ENCODE measurements around the gene KRTAP2-3. TPM values are rescaled to one million over a fixed set of nuclear protein-coding genes. Genes with fewer than 3 reads are reported as not detected.
"Not testable (repeated sequence)": the region's sequence is repeated elsewhere in the genome, so short reads cannot be mapped to it uniquely, and the experiment has no call there.

KRTAP2-3 gene, protein sequence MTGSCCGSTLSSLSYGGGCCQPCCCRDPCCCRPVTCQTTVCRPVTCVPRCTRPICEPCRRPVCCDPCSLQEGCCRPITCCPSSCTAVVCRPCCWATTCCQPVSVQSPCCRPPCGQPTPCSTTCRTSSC
- polyA plus RNA-seq (ENCODE audit: insufficient read length in 4 of 4) = not detected

- no peak for DNase-seq (ENCODE audit: low read depth in 4 of 4, low spot score in 3 of 4)
Observed at GRCh38 chr17:41060052-41060604, at the start of gene KRTAP2-3. Gene KRTAP2-3 (minus strand): TSS chr17:41060114. CDS start chr17:41060050, 64 bp downstream.

GRCh38 chr17:41108728-41109386, 48.9 kb upstream of the KRTAP2-3 start:
- not testable (repeated sequence) for DNase-seq (ENCODE audit: low read depth in 4 of 4, low spot score in 3 of 4)

GRCh38 chr17:41107941-41108450, 48.1 kb upstream of the KRTAP2-3 start:
- DNase-seq (ENCODE audit: low read depth in 4 of 4, low spot score in 3 of 4) = no peak

DNA sequence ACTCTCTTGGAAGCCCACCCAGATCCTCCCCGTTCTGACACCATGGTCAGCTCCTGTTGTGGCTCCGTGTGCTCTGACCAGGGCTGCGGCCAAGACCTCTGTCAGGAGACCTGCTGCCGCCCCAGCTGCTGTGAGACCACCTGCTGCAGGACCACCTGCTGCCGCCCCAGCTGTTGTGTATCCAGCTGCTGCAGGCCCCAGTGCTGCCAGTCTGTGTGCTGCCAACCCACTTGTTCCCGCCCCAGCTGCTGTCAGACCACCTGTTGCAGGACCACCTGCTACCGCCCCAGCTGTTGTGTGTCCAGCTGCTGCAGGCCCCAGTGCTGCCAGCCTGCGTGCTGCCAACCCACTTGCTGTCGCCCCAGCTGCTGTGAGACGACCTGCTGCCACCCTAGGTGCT, 45.4 kb upstream of the KRTAP2-3 start, which contains the start of gene KRTAP4-9:
Gene KRTAP4-9, plus strand, starts transcription at position 43 of the 400 bp plus-strand sequence. Its CDS starts 0 bp downstream, at position 43.
- DNase-seq (ENCODE audit: low read depth in 4 of 4, low spot score in 3 of 4) = not testable (repeated sequence)

GRCh38 chr17:41104386-41105038, 44.6 kb upstream of the KRTAP2-3 start:
- not testable (repeated sequence) for DNase-seq (ENCODE audit: low read depth in 4 of 4, low spot score in 3 of 4)

GRCh38 chr17:41103896-41104295, 44.0 kb upstream of the KRTAP2-3 start:
- DNase-seq (ENCODE audit: low read depth in 4 of 4, low spot score in 3 of 4) = no peak

GRCh38 chr17:41101586-41102259, 41.8 kb upstream of the KRTAP2-3 start, which contains the start of gene KRTAP4-16:
Gene KRTAP4-16 (minus strand): TSS chr17:41102209. CDS start chr17:41102209, 0 bp downstream.
- no peak for DNase-seq (ENCODE audit: low read depth in 4 of 4, low spot score in 3 of 4)

DNA sequence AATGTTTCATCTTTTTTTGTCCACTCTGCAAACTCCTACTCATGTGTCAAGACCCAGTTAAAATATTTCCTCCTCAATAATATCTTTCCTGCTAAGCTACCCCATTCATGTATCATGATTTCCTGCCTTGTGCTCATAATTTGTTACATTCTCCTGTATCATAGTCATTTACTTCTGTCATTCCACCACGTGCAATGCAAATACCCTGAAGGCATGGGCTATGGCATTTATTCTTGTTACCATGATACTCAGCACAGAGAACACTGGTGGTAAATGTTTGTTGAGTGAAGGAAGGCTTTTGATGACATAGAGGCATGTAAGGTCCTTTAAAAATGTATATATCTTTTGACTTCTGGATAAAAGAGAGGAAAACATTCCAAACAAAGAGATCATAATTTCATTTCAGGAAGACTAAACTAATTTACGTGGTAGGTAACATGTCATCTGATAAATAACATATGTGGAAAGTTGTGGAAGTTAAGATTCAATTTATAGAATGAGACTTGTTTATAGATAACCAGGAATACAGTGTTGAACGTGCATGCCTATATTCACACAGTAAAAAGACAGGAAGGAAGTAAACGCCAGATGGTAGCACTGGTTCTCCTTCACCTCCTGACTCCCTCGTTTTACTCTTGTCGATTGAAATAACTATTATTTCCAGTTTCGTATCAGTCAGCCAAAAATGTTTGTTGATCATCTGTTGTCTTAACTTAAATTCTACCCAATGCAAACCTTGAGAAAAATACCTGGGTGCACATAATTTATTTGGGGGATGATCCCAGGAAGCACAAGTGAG, 40.0 kb upstream of the KRTAP2-3 start:
- not testable (repeated sequence) for DNase-seq (ENCODE audit: low read depth in 4 of 4, low spot score in 3 of 4)

GRCh38 chr17:41098481-41098880, 38.6 kb upstream of the KRTAP2-3 start:
- DNase-seq (ENCODE audit: low read depth in 4 of 4, low spot score in 3 of 4) = no peak

DNA sequence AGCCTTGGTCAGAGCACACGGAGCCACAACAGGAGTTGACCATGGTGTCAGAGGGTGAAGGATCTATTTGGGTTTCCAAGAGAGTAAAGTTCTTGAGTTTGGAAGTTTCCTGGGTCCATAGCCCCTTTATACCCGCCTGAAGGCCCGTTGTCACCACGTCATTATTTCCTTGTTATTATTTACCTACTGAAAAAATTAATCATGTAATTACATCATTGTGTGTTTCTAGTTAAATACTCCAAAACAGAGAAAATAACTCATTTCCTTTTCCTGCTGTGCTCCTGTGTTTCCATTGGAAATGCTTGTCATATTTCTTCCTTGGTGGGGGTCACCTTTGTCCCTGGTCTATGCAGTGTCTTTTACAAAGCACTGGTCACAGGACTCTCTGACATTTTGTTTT, 38.1 kb upstream of the KRTAP2-3 start, which contains the start of gene KRTAP4-8:
Gene KRTAP4-8, minus strand, starts transcription at position 101 of the 400 bp plus-strand sequence. Its CDS starts 58 bp downstream, at position 43.
- no peak for DNase-seq (ENCODE audit: low read depth in 4 of 4, low spot score in 3 of 4)

- DNase-seq (ENCODE audit: low read depth in 4 of 4, low spot score in 3 of 4) = no peak
Observed at GRCh38 chr17:41096055-41096454, 36.1 kb upstream of the KRTAP2-3 start.

DNA sequence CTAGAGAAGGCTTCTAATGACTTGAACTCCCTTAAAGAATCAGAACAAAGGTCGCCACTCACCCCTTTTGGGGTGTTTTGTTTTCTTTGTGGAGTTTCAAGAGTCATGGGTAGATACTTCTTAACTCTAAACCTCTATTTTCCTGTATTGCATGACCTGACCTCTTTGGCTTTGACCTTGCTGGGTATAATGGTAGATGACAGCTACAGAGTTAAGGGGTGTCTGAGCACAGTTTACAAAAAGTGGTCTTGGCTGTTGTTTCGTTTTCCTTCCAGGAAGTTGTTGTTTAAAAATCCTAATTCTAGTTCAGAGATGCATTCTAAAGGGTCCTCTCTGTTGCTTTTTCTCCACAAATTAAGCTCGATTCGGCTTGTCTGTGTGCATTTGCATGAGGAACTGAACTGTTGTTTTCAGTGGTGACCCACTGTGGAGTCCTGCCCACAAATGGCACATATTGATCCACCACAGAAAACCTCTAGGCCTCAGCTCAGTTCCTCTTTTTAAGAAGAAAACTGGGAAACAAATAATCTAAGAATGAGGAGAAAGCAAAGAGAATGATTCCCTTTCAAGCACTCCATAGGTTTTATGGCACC, 28.9 kb upstream of the KRTAP2-3 start:
- not testable (repeated sequence) for DNase-seq (ENCODE audit: low read depth in 4 of 4, low spot score in 3 of 4)

GRCh38 chr17:41084100-41084856, 24.4 kb upstream of the KRTAP2-3 start, which contains the start of gene KRTAP4-7:
Gene KRTAP4-7 (plus strand): TSS chr17:41084150. CDS start chr17:41084207, 57 bp downstream.
- DNase-seq (ENCODE audit: low read depth in 4 of 4, low spot score in 3 of 4) = not testable (repeated sequence)

- DNase-seq (ENCODE audit: low read depth in 4 of 4, low spot score in 3 of 4) = not testable (repeated sequence)
Observed at GRCh38 chr17:41083427-41083826, 23.5 kb upstream of the KRTAP2-3 start.

DNA sequence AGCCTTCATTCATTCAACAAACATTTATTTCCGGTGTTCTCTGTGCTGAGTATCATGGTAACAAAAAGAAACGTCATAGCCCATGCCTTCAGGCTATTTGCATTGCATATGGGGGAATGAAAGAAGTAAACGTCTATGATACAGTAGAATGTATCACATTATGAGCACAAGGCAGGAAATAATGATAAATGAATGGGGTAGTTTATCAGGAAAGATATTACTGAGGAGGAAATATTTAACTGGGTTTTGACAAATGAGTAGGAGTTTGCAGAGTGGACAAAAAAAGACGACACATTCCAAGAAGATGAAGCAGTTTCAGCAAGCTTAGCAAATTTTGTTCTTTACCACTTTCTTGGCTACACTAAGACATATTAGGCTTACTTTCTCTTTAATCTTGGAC, 22.7 kb upstream of the KRTAP2-3 start:
- no peak for DNase-seq (ENCODE audit: low read depth in 4 of 4, low spot score in 3 of 4)

DNA sequence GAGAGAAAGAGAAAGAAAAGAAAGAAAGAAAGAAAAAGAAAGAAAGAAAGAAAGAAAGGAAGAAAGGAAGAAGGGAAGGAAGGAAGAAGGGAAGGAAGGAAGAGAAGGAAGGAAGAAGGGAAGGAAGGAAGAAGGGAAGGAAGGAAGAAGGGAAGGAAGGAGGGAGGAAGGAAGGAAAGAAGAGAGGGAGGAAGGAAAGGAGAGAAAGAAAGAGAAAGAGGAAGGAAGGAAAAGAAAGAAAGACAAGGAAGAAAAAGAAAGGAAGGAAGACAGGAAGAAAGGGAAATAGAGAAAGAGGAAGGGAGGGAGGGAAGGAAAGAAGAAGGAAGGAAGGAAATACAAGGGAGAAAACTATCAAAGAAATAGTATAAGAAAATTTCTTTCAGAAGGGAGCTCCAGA, 16.9 kb upstream of the KRTAP2-3 start:
- DNase-seq (ENCODE audit: low read depth in 4 of 4, low spot score in 3 of 4) = no peak

- no peak for DNase-seq (ENCODE audit: low read depth in 4 of 4, low spot score in 3 of 4)
Observed at GRCh38 chr17:41073676-41074075, 13.8 kb upstream of the KRTAP2-3 start.

GRCh38 chr17:41071606-41072360, 11.9 kb upstream of the KRTAP2-3 start:
- DNase-seq (ENCODE audit: low read depth in 4 of 4, low spot score in 3 of 4) = no peak

Data from left renal pelvis (tissue), 4 donors.